GM13976 (cell line): ENCODE results near the gene EPB41L4A.
"Not testable (repeated sequence)": the region's sequence is repeated elsewhere in the genome, so short reads cannot be mapped to it uniquely, and the experiment has no call there.

Experiments used
- DNase-seq: peaks from one replicate; pipeline ENCODE4 v3.0.0; 2012; ENCODE audit warnings: low spot score
- in situ Hi-C: fragments of 300-500 bp; cut with MboI; formaldehyde crosslinking; loops from one replicate; pipeline ENCODE4 v1.12.0; 2022; ENCODE audit warnings: low sequenced_read_pairs, mixed read lengths, inconsistent platforms; ENCODE audit not compliant: unreplicated experiment
- TF ChIP-seq, protein P1 (sequence below): IDR thresholded peaks from 2 replicates; pipeline ENCODE4 v1.5.1; 2012; ENCODE audit warnings: borderline replicate concordance, mild to moderate bottlenecking; ENCODE audit not compliant: insufficient read depth; ENCODE audit errors: extremely low read depth, missing control alignments, control extremely low read depth

The EPB41L4A gene

DNA sequence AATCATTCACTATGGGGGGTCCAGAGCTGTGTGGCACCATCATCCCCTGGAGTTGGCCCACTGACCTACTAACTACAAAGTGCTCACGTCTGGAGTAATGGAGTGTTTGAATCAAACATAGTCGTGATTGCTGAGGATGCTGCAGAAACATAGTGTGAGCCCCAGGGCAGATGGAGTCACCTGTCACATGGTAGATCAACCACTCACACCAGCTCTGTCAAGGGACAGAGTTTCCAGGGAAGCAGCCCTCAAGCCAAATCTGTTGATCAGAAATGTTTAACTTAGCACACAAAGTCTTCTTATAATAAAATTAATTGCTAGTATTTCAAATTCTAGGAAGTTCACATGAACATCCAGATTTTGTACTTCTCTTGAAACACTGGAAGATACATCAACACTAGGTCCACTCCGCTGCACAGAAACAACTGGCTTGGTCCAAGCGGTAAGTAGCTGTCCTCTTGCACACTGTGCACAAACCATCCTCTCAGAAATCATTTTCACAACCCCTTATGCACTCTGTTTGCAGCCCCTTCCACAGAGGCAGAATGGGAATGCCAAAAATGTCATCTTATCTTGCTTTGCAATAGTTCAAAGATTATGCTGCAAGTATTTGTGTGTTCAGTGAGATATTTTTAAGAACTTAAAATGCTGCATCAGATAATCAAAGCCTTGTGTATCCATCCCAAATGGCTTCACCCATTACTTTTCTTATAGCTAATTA is 191.0 kb downstream of the EPB41L4A start:
- no peak for DNase-seq
- in situ Hi-C loops: no loop called here
- TF ChIP-seq, protein P1, sequence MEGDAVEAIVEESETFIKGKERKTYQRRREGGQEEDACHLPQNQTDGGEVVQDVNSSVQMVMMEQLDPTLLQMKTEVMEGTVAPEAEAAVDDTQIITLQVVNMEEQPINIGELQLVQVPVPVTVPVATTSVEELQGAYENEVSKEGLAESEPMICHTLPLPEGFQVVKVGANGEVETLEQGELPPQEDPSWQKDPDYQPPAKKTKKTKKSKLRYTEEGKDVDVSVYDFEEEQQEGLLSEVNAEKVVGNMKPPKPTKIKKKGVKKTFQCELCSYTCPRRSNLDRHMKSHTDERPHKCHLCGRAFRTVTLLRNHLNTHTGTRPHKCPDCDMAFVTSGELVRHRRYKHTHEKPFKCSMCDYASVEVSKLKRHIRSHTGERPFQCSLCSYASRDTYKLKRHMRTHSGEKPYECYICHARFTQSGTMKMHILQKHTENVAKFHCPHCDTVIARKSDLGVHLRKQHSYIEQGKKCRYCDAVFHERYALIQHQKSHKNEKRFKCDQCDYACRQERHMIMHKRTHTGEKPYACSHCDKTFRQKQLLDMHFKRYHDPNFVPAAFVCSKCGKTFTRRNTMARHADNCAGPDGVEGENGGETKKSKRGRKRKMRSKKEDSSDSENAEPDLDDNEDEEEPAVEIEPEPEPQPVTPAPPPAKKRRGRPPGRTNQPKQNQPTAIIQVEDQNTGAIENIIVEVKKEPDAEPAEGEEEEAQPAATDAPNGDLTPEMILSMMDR: no peak

DNA sequence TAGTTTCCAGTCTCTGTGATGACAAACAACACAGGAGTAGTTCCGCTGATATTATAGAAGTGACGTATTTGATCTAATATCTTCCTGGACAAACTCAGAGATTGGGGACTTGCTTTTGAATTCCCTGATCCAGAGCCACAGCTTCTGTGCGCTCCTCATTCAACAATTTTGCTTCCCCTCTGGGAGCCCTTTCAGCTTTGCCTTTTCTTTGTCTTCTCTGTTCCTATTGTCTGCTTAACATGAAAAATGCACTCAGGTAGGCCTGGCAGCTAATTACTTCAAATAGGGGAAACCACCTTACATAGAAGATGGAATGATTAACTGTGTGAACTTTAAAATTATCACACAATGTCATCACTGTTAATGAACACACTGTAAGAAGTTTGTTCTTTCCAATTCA is 192.9 kb downstream of the EPB41L4A start:
- in situ Hi-C loops: no loop called here
- no peak for DNase-seq
- TF ChIP-seq, protein P1: no peak

DNA sequence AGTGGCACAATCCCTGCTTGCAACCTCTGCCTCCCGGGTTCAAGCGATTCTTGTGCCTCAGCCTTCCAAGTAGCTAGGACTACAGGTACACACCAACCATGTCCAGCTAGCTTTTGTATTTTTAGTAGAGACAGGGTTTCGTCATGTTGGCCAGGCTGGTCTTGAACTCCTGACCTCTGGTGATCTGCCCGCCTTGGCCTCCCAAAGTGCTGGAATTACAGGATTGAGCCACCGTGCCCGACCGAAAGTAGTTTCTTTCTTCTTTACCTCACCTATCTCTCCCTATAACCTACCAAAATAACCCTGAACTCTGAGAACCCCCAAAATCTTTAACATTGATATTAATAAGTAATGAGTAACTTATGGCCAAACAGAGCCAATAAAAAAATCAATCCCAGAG is 196.1 kb downstream of the EPB41L4A start:
- DNase-seq, in situ Hi-C loops: not testable (repeated sequence)

DNA sequence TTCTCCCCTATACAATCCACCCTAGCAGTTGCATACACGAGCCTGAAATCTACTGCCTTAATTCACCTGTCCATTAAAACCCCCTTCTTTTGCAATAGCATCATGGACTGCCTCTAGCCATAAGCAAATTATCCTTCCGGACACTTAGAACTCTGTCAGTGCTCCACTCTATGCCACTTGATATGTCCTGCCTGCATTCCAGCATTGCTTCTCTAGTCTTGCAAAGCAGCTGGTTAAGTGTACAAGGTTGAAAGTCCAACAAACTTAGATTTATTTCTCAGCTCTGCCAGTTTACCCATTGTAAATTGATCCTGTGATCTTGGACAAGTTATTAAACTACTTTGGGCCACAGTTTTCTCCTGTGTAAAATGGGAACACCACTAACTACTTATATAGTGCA is 197.9 kb downstream of the EPB41L4A start:
- DNase-seq: no peak
- in situ Hi-C loops: no loop called here
- TF ChIP-seq, protein P1: no peak

DNA sequence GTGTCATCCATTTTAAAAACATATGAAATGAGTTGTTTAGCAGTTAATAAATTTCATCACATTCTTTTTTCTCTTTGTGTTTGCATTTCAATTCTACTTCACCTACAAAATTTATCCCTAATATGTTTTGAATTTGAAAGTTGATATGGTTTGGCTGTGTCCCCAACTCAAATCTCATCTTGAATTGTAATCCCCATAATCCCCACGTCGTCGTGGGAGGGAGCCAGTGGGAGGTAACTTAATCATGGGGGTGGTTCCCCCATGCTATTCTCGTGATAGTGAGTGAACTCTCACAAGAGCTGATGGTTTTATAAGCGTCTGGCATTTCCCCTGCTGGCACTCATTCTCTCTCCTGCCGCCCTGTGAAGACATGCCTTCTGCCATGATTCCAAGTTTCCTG is 200.1 kb downstream of the EPB41L4A start:
- TF ChIP-seq, protein P1: no peak
- no peak for DNase-seq
- in situ Hi-C loops: no loop called here

DNA sequence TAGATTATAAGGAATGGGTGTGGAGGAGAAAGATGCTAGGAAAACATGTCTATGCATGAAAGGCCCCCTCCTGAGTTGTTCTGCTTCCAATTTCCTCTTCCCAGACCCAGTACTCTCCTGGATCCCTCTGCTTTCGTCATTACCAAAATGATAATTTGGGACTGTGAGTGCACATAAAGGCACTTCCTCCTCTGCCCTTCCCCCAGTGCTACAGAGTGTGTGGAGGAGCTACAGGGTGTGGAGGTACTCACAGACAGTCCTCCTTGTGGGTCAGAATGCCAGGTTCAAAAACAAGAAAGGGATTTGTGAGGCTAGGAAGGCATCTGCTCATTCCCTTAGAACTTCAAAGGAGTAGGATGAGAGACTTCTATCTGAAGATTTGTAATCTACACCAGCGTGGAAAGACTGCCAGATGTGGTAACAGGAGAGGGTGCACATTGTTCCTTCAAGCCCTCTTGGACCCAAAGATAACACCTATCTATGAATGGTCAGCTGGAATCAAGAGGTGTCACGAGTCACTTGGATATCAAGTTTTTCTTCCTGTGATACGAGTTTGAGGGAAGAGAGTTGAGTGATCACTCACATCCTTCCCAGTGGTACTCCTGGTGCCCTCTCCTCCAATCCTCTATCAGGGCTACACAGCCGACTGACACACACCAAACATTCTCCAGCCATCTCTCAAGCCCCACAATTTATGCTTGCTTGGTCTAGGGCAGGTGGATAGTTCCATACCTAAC is 201.1 kb downstream of the EPB41L4A start:
- TF ChIP-seq, protein P1: no peak
- in situ Hi-C loops: no loop called here
- no peak for DNase-seq

DNA sequence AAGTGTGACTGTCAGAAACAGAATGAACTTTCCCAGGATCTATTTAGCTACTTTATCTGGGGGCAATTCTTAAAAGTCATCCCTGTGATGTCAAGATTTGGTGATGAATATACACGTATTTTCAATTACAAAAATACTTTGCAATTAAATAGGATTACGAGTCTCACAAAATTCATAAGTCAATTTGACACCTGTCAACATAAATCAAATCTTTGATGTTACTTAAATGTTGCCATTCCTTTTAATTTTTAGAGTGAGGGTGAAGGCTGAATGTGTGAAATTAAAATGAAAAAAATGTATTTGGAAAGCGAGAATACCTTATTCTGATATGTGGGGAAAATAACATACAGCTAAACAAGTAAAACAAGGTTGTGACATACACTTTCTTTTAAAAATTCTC is 202.9 kb downstream of the EPB41L4A start:
- DNase-seq: no peak
- in situ Hi-C loops: no loop called here
- TF ChIP-seq, protein P1: no peak
